MCF 10A (cell line): ENCODE data around the gene C1orf115. TPM values are rescaled to one million over a fixed set of nuclear protein-coding genes. Genes with fewer than 3 reads are reported as not detected.
A peak's percentile ranks its signal among the peaks of the same experiment; 100 is the strongest.

ENCODE experiments used
- BruUV-seq: library from RNA; stranded (reverse); fragments of 400-500 nt; replicated peaks from 2 replicates; lab custom pipeline; 2021; lab: Mats Ljungman, UMichigan
- CTCF ChIA-PET: fragments of 300-600 bp; sonication (Branson Sonifier 250); formaldehyde crosslinking; extraction: SDS; loops from one replicate; lab custom pipeline; 2021; ENCODE audit warnings: antibody characterized with exemption, inconsistent platforms; lab: Yijun Ruan, JAX
- POLR2A ChIA-PET: fragments of 300-600, 350-650 bp; sonication (Branson Sonifier 250); formaldehyde crosslinking; extraction: SDS; loops from one replicate; lab custom pipeline; 2020; ENCODE audit warnings: antibody characterized with exemption, inconsistent platforms; lab: Yijun Ruan, JAX
- DNase-seq: peaks from one replicate; pipeline ENCODE4 v3.0.0-alpha.2; 2018; ENCODE audit not compliant: unreplicated experiment
- H3K27ac Mint-ChIP-seq: one replicate; pipeline ENCODE4 v1.8.0; 2022; ENCODE audit warnings: mild to moderate bottlenecking, low read depth, mixed read lengths; ENCODE audit not compliant: unreplicated experiment
- H3K27me3 Mint-ChIP-seq: one replicate; pipeline ENCODE4 v1.8.0; 2022; ENCODE audit warnings: mixed read lengths; ENCODE audit not compliant: insufficient read depth, unreplicated experiment
- H3K36me3 Mint-ChIP-seq: one replicate; pipeline ENCODE4 v1.8.0; 2022; ENCODE audit warnings: mild to moderate bottlenecking, moderate library complexity, mixed read lengths; ENCODE audit not compliant: insufficient read depth, unreplicated experiment
- H3K4me1 Mint-ChIP-seq: one replicate; pipeline ENCODE4 v1.8.0; 2022; ENCODE audit warnings: mixed read lengths; ENCODE audit not compliant: insufficient read depth, unreplicated experiment
- H3K4me3 Mint-ChIP-seq: one replicate; pipeline ENCODE4 v1.8.0; 2022; ENCODE audit warnings: mild to moderate bottlenecking, moderate library complexity, mixed read lengths; ENCODE audit not compliant: unreplicated experiment
- H3K9me3 Mint-ChIP-seq: one replicate; pipeline ENCODE4 v1.8.0; 2022; ENCODE audit warnings: mixed read lengths; ENCODE audit not compliant: unreplicated experiment
- intact Hi-C: fragments of 100-400 bp; cut with micrococcal nuclease; formaldehyde crosslinking; loops from 2 replicates; pipeline ENCODE4 v1.14.1; 2022
- total RNA-seq: library from RNA; stranded (reverse); gene quantifications from 2 replicates; pipeline ENCODE4 v1.2.3, GENCODE V29; 2022
- TF ChIP-seq, protein P1 (sequence below): fragments of 200-600 bp; IDR thresholded peaks from one replicate; pipeline ENCODE4 v1.8.0; 2022; ENCODE audit warnings: antibody characterized with exemption, mild to moderate bottlenecking; ENCODE audit not compliant: unreplicated experiment

The C1orf115 gene
- total RNA-seq, 1 experiment from 2014 or later: 1.6 TPM

DNA sequence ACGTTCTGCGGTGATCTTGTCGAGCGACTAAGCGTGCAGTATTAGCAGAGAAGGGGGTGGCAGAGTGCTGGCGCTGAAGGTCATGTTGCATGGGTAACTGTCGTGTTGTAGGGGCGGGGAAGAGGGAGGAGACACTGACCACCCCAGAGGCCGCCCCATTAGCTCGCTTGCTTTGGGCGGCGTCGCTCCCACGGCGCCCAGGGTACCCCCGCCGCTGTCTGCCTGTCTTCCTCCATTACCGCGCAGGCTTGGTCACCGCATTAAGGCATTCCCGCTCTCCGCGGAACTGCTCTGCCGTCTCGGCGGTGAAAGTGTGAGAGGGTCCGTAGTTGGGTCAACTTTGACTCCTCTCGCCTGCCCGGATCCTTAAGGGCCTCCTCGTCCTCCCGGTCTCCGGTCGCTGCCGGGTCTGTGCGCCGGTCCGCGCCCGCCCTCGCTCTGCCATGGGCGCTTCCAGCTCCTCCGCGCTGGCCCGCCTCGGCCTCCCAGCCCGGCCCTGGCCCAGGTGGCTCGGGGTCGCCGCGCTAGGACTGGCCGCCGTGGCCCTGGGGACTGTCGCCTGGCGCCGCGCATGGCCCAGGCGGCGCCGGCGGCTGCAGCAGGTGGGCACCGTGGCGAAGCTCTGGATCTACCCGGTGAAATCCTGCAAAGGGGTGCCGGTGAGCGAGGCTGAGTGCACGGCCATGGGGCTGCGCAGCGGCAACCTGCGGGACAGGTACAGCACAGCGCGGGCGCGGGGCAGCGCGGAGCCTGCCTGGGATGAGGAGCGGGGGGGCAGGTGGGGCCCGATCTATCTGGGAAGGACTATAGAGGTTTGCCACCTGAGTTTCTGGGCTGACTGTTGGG lies 58.1 kb downstream of the C1orf115 start, which contains the start of gene MTARC2:
Gene MTARC2, plus strand, starts transcription at position 234 of the 846 bp plus-strand sequence. Its CDS starts 210 bp downstream, at position 444.
- DNase-seq: peak; percentile 77
- H3K27ac Mint-ChIP-seq: no peak within 1 kb of the TSS
- TF ChIP-seq, protein P1, sequence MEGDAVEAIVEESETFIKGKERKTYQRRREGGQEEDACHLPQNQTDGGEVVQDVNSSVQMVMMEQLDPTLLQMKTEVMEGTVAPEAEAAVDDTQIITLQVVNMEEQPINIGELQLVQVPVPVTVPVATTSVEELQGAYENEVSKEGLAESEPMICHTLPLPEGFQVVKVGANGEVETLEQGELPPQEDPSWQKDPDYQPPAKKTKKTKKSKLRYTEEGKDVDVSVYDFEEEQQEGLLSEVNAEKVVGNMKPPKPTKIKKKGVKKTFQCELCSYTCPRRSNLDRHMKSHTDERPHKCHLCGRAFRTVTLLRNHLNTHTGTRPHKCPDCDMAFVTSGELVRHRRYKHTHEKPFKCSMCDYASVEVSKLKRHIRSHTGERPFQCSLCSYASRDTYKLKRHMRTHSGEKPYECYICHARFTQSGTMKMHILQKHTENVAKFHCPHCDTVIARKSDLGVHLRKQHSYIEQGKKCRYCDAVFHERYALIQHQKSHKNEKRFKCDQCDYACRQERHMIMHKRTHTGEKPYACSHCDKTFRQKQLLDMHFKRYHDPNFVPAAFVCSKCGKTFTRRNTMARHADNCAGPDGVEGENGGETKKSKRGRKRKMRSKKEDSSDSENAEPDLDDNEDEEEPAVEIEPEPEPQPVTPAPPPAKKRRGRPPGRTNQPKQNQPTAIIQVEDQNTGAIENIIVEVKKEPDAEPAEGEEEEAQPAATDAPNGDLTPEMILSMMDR: no peak
- no peaks in the 10 kb centered on the region for H3K36me3 Mint-ChIP-seq
- no peaks in the 10 kb centered on the region for H3K4me1 Mint-ChIP-seq
- CTCF ChIA-PET: interaction anchor here (0.5 to 7.0 kb wide), 17 partner anchors 9 to 1717 kb away, joined by 3 to 87 read pairs (median 4); no protein-coding TSS in a partner anchor
- H3K27me3 Mint-ChIP-seq: no peaks in the 10 kb centered on the region
- H3K4me3 Mint-ChIP-seq: peak within 1 kb of the TSS; percentile 71
- POLR2A ChIA-PET: interaction anchor here (0.7 to 2.6 kb wide), 13 partner anchors 8 to 540 kb away, joined by 3 to 29 read pairs (median 6); partner anchors contain the start of gene RAB3GAP2
- intact Hi-C loops: no loop called here
- BruUV-seq: no TSS peak
- no peaks in the 10 kb centered on the region for H3K9me3 Mint-ChIP-seq

Other genes with a start within 250 kb of the C1orf115 start
- 7.5 and 12.9 TPM in 2 replicates for gene MARK1, start 162.2 kb upstream of the C1orf115 start, total RNA-seq
- 3.6 and 5.2 TPM in 2 replicates for gene MTARC2, start 58.0 kb downstream of the C1orf115 start, total RNA-seq
- 0.96 and 1.5 TPM in 2 replicates for gene MTARC1, start 96.5 kb downstream of the C1orf115 start, total RNA-seq
- gene HLX, start 189.1 kb downstream of the C1orf115 start, total RNA-seq: 2.1 and 2.3 TPM in 2 replicates